ENCODE results near the gene JPT2. TPM values are rescaled to one million over a fixed set of nuclear protein-coding genes. Genes with fewer than 3 reads are reported as not detected.
A peak's percentile ranks its signal among the peaks of the same experiment; 100 is the strongest.
"Not testable (repeated sequence)": the region's sequence is repeated elsewhere in the genome, so short reads cannot be mapped to it uniquely, and the experiment has no call there.

JPT2 gene
- total RNA-seq, 1 experiment from 2014 or later: 199 TPM

DNA sequence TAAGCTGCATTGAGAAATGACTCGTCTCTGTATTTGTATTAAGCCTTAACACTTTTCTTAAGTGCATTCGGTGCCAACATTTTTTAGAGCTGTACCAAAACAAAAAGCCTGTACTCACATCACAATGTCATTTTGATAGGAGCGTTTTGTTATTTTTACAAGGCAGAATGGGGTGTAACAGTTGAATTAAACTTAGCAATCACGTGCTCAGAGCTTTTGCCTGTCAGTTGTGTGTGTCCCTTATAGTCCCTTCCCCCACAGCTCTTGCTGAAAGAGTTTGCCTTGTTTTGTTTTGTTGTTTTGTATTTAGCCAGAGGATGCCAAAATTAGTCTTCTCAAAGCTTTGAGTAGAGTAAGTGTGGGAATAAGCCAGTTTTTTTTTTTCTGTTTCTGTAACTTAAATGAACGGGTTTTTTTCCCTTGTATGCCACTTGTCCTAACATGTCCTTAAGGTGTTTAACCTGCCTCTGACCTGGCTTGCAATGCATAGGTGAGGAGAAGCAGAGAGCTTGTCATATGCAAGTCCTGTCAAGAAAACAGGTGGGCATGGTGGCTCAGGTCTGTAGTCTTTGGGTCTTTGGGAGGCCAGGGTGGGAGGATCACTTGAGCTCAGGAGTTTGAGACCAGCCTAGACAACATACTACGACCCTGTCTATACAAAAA is 23.3 kb downstream of the JPT2 start:
- in situ Hi-C loops (cut with HindIII; ENCODE audit: low sequenced_read_pairs): no loop called here

DNA sequence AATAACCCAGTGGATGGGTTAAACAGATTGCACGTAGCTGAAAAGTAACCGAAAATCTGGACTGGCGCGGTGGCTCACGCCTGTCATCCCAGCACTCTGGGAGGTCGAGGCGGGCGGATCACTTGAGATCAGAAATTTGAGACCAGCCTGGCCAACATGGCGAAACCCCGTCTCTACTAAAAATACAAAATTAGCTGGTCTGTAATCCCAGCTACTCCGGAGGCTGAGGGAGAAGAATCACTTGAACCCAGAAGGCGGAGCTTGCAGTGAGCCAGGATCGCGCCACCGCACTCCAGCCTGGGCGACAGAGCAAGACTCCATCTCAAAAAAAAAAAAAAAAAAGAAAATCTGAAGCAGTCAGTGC is 27.2 kb downstream of the JPT2 start:
- in situ Hi-C loops (cut with HindIII; ENCODE audit: low sequenced_read_pairs): not testable (repeated sequence)

More for the DNA sequence above, 23.3 kb downstream of the JPT2 start:
- DNase-seq (ENCODE audit: low spot score): no peak

DNA sequence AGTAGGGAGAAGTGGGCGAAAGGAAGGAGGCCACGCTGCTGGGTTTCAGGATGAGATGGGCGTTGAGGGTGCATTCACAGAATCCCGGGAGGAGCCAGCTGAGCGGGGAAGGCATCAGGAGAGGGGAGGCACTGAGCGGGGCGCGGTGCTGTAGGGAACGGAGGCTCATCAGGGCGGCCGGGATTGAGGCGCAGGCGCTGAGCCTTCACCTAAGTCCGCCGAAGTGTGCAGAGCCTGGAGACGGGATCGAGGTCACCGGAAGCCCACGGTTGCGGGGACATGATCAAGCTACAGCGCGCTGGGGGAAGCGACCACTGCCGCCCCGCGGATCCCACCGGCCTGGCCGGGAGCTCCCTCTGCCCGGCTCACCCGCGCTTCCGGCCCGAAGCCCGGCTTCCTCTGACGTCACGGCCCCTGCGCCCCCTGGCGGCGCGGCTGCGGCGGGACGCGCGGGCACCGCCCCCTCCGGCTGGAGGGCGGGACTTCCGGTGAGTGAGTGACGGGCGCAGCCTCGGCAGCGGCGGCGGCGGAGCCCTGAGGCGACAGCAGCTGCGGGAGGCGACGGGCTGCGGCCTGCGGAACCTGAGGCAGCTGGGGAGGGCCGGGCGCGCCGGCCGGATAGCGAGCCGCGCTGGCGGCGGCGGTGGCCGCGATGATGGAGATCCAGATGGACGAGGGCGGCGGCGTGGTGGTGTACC is 27.8 kb downstream of the JPT2 start, which contains the start of gene MAPK8IP3:
Gene MAPK8IP3, plus strand, starts transcription at position 508 of the 698 bp plus-strand sequence. Its CDS starts 145 bp downstream, at position 653.
- in situ Hi-C loops (cut with HindIII; ENCODE audit: low sequenced_read_pairs): no loop called here
- peak; percentile 86 for DNase-seq (ENCODE audit: low spot score)

More for the DNA sequence above, 27.2 kb downstream of the JPT2 start:
- not testable (repeated sequence) for DNase-seq (ENCODE audit: low spot score)

DNA sequence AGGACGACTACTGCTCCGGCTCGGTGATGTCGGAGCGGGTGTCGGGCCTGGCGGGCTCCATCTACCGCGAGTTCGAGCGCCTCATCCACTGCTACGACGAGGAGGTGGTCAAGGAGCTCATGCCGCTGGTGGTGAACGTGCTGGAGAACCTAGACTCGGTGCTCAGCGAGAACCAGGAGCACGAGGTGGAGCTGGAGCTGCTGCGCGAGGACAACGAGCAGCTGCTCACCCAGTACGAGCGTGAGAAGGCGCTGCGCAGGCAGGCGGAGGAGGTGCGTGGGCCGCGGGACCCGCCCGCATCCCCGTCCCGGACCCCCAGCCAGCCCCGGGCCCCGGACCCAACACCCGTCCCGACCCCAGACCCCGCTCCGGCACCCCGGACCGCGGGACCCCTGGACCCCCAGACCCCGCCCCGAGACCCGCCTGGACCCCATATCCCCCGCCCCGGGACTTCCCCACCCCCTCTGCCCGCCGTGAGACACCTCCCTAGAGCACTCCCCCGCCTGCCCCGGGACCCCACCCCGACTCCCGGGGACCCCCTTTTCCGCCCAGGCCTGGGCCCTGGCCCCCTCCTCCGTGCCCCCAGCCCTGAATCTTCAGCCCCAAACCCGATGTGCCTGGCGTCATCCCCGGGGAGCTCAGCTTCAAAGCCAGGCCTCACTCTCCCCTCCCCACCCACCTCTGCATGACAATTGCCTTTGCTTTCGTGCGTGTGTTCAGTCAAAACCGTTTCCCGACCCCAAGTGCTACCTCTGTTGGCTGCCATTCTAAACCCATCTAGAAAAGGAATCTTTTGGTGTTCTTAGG is 28.5 kb downstream of the JPT2 start:
- in situ Hi-C loops (cut with HindIII; ENCODE audit: low sequenced_read_pairs): no loop called here
- DNase-seq (ENCODE audit: low spot score): no peak

DNA sequence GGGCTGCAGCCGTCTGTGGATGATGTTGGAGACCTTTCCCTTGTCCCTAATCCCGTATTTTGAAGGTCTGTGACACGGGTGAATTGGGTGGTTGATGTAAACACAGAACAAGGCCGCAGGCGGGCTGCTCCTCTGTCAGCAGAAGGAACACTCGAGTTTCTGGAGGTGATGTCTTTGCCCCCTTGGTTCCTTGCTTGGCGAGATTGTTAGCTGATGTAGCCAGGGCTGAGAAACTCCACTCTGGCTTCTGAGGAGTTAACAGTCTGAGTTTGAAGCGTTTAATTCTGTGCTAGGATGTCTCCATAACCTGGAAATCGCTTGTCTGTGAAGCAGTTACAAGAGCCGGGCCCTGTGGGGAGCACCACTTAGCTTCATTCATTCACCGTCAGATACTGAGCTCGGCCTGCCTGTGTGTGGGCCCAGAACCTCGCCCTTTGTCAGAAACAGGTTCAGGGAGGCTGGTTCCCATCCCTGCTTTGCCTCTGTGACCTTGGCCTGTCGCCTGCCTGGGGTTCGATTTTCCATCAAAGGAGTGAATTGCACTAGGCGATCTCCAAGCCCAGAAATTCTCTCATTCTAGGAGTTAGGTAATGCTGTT is 29.2 kb downstream of the JPT2 start:
- peak; percentile 61 for DNase-seq (ENCODE audit: low spot score)
- in situ Hi-C loops (cut with HindIII; ENCODE audit: low sequenced_read_pairs): no loop called here

DNA sequence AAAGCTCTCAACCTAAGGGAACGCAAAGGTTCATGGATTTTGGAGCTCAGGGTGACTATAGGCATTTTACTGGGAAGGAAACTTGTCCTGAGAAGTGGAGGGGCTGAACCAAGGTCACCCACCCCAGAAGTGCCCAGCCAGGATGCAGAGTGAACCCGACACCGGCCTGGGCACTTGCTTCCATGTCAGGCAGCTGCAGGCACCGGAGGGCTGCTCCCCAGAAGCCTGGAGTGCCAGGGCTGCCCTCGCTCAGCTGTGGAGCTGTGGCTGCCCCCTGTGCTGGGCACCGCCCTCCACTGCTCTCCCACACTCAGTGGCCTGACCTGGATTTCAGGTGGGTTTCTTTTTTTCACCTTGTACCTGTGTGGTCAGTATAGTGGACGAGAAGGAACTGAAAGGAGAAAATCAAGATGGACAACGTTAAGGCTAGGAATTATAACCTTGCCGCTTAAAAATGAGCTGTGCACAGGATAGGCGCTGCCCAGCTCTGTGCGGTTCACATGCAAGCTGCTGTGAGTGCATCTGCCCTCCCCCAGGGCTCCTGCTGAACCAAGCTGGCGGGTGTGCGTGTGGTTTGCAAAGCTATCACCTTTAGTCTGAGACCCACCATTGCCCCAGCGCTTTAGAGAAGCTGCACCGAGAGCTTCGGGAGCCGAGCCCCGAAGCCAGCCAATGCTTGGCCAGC is 30.1 kb downstream of the JPT2 start:
- peak; percentile 45 for DNase-seq (ENCODE audit: low spot score)
- in situ Hi-C loops (cut with HindIII; ENCODE audit: low sequenced_read_pairs): no loop called here

DNA sequence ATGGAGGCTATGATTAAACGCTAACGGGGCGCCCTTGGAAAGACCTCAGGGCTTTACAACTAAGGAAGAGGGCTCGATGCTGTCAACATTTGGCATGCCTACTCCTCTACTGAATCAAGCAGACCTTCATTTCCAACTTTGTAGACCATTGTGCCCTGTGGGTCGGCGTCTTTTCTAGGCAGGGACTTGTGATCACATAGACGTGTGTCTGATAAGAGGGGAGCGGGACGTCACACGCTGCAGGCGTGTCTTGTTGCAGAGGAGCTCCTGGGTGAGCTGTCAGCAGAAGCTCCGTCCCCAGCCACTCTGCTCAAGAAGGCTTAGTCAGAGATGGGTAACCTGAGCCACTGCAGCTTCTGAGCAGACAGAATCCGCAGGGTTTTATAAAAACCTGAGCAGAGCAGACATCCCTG is 30.7 kb downstream of the JPT2 start:
- DNase-seq (ENCODE audit: low spot score): peak; percentile 81
- in situ Hi-C loops (cut with HindIII; ENCODE audit: low sequenced_read_pairs): no loop called here

DNA sequence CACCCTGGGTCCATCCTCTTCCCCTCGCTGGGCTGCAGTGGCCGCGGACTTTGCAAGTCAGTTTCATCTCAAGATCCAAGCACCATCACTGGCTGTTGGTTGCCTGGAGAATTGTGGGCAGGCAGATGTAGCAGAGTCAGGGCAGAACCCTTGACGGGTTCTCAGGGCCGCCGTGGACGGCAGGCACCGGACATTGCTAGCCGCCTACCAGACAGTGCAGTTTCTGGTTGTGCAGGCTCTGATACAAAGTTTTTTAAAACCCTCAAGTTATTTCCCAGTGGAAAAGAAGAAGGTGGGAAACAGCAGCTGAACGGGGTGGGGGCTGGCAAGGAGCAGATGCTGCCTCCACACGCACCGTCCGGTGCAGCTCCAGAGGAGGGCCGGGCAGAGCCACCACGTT is 31.3 kb downstream of the JPT2 start:
- in situ Hi-C loops (cut with HindIII; ENCODE audit: low sequenced_read_pairs): no loop called here
- DNase-seq (ENCODE audit: low spot score): no peak

DNA sequence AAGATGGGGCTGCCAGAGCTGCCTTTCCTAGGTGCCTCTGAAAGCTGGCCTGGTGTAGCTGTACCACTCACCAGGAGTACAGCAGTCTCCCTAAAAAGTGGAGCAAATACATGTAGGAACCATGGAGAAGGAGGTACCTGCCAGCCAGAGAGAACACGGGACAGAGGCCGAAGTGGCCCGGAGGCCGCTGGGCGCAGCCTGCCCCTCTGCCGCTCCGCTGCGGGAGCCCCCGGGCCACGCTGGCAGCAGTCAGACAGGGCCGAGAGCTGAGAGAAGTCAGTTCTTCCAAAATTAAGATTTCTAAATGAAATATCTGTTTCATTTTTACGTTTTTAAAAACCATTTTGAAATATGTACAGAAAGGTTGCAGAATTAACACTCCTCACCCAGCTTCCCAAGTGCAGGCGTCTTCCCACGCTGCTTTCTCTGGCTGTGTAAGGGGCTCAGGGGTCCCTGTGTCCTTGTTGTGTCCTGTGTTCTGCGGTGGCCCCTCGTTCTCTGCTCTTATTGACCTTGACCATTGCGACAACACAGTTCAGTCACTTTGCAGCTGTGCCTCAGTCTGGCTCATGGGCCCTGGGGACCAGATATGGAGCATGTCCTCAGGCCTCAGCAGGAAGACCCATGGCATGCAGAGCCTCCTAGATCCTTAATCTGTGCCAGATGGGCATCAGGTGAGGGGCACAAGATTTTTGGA is 32.9 kb downstream of the JPT2 start:
- in situ Hi-C loops (cut with HindIII; ENCODE audit: low sequenced_read_pairs): no loop called here
- peak; percentile 27 for DNase-seq (ENCODE audit: low spot score)

DNA sequence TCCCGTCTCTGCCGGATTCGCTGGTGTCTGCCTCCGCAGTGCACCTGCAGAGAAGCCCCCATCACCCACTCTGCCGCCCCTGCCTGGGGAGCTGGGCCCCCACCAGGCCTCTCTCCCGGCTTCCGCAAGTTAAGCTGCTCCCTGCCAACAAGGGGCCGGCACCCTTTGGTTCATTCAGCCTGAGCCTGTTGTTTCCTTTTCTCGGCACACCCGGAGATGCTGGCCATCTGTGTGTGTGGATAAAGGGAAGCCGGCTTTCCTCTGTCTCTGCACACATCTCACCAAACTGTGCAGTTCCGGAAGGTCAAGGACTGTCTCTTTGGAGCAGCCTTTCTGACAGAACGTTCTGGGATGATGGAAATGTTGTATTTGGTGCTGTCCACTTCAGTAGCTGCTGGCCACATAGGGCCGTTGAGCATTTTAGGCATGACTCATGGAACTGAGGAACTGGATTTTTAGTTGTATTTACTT is 34.7 kb downstream of the JPT2 start:
- in situ Hi-C loops (cut with HindIII; ENCODE audit: low sequenced_read_pairs): no loop called here
- DNase-seq (ENCODE audit: low spot score): peak; percentile 78

DNA sequence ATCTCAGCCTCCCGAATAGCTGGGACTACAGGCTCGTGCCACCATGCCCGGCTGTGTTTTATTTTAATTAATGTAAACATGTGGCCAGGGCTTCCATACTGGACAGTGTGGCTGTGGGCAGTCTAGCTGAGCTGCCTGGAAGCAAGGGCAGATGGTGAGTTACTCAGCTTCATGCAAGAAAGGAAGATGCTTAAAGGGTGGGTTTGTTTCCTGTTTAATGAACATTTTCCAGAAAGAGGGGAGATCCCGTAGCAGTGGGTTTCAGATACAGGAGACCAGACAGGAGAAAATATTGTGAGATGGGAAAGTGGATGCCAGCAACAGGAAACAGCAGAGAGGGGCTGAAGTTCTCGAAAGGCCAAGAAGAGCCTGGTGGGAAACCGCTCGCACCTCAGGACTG is 35.3 kb downstream of the JPT2 start:
- peak; percentile 53 for DNase-seq (ENCODE audit: low spot score)
- in situ Hi-C loops (cut with HindIII; ENCODE audit: low sequenced_read_pairs): no loop called here

DNA sequence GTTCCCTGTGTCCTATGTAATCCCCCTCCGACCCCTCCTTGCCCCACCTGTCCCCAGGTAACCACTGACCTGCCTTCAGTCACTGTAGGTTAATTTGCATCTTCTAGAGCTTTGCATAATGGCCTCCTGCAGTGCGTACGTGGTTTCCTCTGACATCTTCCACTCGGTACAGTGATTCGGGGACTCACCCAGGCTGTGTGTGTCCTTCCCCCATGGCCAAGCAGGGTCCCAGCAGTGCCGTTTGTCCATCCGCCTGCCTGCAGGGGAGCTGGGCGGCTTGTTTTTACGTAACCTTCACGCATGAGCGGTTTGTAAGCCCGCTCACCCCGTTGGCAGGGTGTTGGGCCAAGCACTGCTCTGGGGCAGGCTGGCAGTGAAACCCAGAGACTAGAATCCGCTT is 35.9 kb downstream of the JPT2 start:
- DNase-seq (ENCODE audit: low spot score): peak; percentile 78
- in situ Hi-C loops (cut with HindIII; ENCODE audit: low sequenced_read_pairs): no loop called here

DNA sequence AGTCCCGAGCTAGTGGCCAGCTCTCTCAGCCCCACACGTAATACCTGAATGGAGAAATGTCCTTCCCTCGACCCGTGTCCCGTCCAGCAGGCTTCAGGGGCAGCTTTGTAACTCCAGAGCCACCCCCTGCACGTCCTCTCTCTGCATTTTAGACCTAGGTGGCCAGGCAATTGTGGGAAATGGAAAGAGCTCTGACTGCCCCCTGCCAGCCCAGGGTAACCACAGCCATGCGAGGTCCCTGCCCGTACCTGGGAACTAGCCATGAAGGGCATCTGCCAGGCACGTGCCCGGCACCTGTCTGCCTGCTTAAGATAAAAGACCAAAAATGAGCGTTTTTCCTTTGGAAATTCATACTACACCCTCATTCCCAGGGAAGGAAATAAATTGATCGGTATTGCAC is 37.1 kb downstream of the JPT2 start:
- peak; percentile 59 for DNase-seq (ENCODE audit: low spot score)
- in situ Hi-C loops (cut with HindIII; ENCODE audit: low sequenced_read_pairs): no loop called here

DNA sequence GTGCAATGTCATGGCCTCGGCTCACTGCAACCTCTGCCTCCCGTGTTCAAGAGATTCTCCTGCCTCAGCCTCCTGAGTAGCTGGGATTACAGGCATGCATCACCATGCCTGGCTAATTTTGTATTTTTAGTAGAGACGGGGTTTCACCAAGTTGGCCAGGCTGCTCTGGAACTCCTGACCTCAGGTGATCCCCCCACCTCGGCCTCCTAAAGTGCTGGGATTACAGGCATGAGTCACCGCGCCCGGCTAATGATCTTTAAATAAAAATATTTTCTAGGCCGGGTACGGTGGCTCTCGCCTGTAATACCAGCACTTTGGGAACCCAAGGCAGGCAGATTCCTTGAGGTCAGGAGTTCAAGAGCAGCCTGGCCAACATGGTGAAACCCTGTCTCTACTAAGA is 40.2 kb downstream of the JPT2 start:
- in situ Hi-C loops (cut with HindIII; ENCODE audit: low sequenced_read_pairs); DNase-seq (ENCODE audit: low spot score): not testable (repeated sequence)

DNA sequence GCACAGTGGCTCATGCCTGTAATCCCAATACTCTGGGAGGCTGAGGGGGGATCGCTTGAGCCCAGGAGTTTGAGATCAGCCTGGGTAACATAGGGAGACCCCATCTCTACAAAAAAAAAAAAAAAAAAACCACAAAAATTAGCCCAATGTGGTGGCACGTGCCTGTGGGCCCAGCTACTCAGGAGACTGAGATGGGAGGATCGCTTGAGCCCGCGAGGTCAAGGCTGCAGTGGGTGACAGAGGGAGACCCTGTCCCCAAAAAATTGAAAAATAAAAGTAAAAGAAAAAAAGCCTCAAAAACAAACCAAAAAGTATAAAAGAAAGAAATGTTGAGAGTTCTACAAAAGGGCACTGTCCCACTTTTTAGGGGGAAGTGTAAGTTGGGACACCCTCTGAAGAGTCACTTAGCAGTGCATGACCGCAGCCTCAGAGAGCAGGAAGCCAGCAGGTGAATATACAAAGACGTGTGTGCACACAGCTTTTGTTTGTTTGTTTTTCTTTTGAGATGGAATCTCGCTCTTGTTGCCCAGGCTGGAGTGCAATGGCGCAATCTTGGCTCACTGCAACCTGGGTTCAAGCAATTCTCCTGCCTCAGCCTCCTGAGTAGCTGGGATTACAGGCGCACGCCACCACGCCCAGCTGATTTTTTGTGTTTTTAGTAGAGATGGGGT is 41.6 kb downstream of the JPT2 start:
- in situ Hi-C loops (cut with HindIII; ENCODE audit: low sequenced_read_pairs): not testable (repeated sequence)

DNA sequence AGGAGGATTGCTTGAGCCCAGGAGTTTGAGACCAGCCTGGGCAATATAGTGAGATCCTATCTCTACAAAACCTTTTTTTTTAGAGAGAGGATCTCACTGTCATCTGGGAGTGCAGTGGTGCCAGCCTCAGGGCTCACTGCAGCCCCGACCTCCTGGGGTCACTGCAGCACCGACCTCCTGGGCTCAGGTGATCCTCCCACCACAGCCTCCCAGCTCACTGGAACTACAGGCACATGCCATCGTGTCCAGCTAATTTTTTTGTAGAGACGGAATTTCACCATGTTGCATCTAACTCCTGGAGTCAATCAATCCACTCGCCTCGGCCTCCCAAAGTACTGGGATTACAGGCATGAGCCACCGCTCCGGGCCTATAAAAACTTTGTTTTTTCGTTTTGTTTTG is 43.3 kb downstream of the JPT2 start:
- DNase-seq (ENCODE audit: low spot score): no peak
- in situ Hi-C loops (cut with HindIII; ENCODE audit: low sequenced_read_pairs): no loop called here

More for the DNA sequence above, 41.6 kb downstream of the JPT2 start:
- DNase-seq (ENCODE audit: low spot score): not testable (repeated sequence)

DNA sequence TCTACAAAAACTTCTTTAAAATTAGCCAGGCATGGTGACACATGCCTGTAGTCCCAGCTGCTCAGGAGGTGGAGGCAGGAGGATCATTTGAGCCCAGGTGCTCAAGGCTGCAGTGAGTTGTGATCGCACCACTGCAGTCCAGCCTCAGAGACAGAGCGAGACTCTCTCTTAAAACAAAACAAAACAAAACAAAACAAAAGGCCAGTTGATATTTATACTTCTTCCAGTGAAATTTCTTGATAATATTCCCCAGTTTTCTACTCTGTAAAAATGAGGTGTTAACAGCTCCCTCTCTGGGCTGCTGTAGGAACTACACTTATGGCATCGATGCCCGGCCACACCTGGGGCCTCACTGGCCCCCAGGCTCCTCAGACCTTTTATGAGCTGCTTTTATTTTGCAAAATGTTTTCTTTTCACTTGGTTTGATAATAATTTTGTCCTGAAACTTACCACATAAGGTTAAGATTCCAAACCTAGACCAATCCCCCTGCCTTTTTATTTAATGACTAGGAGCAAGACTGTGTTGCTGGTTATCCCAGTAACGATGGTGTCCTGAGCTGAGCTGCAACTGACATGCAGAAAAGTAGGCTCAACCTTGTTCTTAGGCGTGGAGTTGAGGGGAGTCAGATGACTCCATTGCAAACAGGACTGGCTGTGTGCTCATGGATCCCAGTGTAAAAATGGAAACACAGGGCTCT is 45.5 kb downstream of the JPT2 start:
- in situ Hi-C loops (cut with HindIII; ENCODE audit: low sequenced_read_pairs): no loop called here
- DNase-seq (ENCODE audit: low spot score): peak; percentile 69

Measured in G401 (cell line).